NCI-H82 treated with DMSO at 0.1 percent for 48 hours (cell line): ENCODE data around the gene TIMD4.
"Not testable (repeated sequence)": the region's sequence is repeated elsewhere in the genome, so short reads cannot be mapped to it uniquely, and the experiment has no call there.

ENCODE experiments used
- DNase-seq: peaks from one replicate; lab custom pipeline; 2025; ENCODE audit not compliant: unreplicated experiment; lab: John Stamatoyannopoulos, UW

The TIMD4 gene

GRCh38 chr5:156963125-156963524 is at the start of gene TIMD4:
TIMD4 (minus strand) TSS chr5:156963226; CDS start chr5:156963198, 28 bp downstream.
- DNase-seq: no peak

- no peak for DNase-seq
These were observed 43.2 kb upstream of the TIMD4 start for GRCh38 chr5:157006262-157006661.

GRCh38 chr5:157004893-157005551 is 42.0 kb upstream of the TIMD4 start:
- DNase-seq: no peak

- DNase-seq: no peak
These were observed 28.7 kb upstream of the TIMD4 start for GRCh38 chr5:156991714-156992113.

DNA sequence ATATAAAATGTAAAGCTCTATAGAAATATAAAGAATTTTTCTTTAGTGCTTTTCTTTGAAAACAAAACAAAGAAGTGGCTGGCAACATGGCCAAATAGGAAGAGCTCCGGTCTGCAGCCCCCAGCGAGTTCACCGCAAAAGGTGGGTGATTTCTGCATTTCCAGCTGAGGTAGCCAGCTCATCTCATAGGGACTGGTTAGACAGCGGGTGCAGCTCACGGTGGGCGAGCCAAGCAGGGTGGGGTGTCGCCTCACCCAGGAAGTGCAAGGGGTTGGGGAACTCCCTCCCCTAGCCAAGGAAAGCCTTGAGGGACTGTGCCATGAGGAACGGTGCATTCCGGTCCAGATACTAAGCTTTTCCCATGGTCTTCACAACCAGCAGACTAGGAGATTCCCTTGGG is 21.0 kb upstream of the TIMD4 start:
- DNase-seq: no peak

- no peak for DNase-seq
These were observed 18.5 kb upstream of the TIMD4 start for GRCh38 chr5:156981481-156981880.

DNA sequence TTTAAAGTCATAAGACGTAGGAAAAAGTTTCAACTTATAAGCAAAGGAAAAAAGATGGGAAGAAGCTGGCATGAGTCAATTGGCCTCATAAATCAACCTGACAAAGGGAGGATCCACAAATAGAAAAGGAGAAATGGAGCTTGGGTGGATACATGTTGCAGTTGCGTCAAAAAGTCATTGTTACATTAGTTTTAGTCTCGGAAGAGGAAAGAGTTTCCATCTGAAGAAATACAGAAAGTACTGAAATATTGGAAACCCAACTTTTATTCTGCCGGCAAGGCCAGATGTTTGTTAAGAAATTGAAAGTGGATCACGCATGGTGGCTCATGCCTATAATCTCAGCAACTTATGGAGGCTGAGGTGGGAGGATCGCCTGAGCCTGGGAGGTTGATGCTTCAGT is 11.3 kb upstream of the TIMD4 start:
- DNase-seq: no peak

DNA sequence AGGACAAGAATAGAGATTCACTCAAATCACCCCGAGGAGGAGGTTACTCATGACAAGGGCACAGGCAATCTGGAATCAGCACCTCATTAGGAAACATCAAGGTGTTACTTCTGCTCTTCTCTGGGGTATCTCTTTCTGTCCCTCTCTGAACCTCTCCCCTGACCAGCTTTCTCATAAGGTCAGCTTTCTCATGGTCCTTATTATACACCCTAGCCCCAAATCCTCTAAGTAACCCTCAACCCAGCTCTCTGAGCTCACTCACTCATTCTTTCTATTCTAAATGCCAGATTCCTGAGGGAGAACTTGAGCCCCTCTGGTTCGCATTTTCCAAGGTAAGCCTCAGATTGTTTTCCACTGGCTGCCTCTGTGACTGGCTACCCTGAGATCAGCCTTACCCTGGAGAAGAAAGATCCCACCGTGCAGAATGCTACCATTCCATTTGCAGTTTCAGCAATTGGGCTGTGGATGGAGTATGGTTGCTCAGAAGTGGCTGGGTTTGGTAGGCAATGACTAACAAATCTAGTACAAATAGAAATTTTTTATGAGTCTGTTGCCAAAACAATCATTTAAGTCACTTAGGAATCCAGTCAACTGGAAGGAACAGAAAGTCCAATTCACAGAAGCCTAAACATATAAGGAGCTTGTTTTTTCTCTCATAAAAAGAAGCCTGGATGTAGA is 9.0 kb upstream of the TIMD4 start:
- DNase-seq: no peak

DNA sequence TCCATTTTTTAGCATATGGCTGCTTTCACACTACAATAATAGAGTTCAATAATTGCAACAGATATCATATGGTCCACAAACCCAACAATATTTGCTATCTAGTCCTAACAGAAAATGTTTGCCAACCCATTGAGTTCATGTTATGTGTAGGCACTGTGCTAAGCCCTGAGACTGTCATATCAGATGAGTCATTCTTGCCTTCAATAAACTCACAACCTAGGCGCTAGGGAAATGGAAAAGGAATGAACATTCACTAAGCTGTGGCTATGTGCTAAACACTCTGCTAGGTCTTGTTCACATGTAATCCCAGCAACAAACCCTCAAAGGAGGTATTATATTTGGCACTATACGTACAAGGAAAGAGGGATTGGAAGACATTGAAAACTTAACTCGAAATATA is 8.4 kb upstream of the TIMD4 start:
- DNase-seq: no peak

DNA sequence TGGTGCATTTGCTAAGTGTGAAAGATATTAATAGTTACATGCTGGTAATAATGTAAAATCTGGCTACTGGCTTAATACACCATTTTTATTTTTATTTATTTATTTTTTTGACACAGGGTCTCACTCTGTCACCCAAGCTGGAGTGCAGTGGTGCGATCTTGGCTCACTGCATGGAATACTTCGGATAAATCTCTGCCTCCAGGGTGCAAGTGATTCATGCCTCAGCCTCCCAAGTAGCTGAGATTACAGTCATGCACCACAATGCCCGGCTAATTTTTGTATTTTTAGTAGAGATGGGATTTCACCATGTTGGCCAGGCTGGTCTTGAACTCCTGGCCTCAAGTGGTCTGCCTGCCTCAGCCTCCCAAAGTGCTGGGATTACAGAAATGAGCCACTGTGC is 4.4 kb upstream of the TIMD4 start:
- DNase-seq: not testable (repeated sequence)

GRCh38 chr5:156956321-156956720 is 6.7 kb downstream of the TIMD4 start:
- no peak for DNase-seq

DNA sequence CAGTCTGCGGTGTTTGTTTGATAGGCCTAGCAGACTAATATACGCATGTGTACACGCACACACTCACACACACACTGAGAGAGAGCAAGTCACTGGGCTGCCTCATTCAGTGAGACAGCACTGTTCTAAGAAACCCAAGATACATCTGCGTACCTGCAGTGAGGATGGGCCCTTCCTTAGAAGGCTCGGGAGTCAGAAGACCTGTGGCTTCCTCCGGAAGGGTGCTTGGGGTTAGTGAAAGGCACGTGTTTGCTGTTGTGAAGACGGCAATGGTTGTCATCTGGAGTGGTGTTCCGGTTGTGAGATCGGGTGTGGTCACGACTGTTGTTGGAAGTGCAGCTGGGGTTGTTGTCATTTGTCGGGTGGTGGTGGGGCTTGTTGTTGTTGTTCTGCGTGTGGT is 11.7 kb downstream of the TIMD4 start:
- DNase-seq: no peak

GRCh38 chr5:156950716-156951115 is 12.3 kb downstream of the TIMD4 start:
- no peak for DNase-seq

GRCh38 chr5:156949424-156949823 is 13.6 kb downstream of the TIMD4 start:
- no peak for DNase-seq

DNA sequence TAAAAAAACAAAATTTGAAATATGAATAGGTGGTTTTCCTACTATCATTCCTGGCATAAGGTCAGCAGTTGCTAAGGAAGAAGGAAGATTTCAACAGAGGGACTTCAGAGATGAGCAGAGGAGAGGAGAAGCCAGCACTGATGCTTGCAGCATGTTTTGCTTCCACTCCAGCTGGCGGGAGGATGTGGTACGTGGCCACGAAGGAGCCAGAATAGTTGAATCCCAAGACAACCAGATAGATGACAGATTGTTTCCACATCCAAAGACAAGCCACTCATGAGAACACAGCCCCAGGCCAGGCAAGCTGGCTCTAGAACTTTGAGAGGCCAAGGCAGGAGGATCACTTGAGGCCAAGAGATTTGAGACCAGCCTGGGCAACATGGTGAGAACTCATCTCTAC is 15.1 kb downstream of the TIMD4 start:
- no peak for DNase-seq

- no peak for DNase-seq
These were observed 21.0 kb downstream of the TIMD4 start for GRCh38 chr5:156942064-156942463.

GRCh38 chr5:156940462-156940861 is 22.6 kb downstream of the TIMD4 start:
- DNase-seq: not testable (repeated sequence)

DNA sequence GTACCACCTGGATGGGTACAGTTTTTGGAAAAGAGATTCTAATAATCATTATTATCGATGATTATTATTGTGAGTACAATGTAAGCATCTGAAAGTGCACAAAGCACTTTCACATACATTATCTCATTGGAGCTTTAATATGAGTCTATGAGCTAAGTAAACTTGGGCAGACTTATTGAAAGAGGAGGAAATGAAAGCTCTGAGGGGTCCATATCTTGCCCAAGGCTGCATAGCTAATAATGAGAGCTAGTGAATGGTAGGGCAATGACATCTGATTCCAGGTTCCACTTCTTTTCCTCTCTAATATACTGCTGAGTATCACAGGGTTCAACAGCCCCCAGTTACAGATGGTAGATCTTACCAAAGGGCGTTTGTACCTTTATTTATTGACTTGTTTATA is 26.1 kb downstream of the TIMD4 start:
- no peak for DNase-seq

GRCh38 chr5:156934450-156935211 is 28.4 kb downstream of the TIMD4 start:
- DNase-seq: no peak

GRCh38 chr5:156929366-156929948 is 33.6 kb downstream of the TIMD4 start:
- DNase-seq: no peak

GRCh38 chr5:156927545-156927944 is 35.5 kb downstream of the TIMD4 start:
- no peak for DNase-seq

DNA sequence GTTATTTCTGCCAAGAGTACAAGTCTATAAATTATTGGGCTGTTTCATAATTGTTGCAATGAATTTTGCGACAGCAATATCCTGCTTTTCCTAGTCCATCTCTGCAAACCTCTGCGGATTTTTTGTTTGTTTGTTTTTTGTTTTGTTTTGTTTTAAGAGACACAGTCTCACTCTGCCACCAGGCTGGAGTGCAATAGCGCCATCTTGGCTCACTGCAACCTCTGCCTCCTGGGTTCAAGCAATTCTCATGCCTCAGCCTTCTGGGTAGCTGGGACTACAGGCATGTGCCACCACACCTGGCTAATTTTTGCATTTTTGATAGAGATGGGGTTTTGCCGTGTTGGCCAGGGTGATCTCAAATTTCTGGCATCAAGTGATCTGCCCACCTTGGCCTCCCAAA is 37.3 kb downstream of the TIMD4 start:
- DNase-seq: not testable (repeated sequence)
